GM18507 (cell line): ENCODE data around the gene LRPPRC.

Source experiments
- DNase-seq: peaks from one replicate; pipeline ENCODE4 v3.0.0; 2011; ENCODE audit warnings: low read depth; ENCODE audit not compliant: insufficient read length; ENCODE audit errors: extremely low spot score
- FAIRE-seq: peaks from 2 replicates; lab custom pipeline; 2011; peaks lifted over from hg19 to GRCh38; lab: Jason Lieb, UNC

Gene LRPPRC

DNA sequence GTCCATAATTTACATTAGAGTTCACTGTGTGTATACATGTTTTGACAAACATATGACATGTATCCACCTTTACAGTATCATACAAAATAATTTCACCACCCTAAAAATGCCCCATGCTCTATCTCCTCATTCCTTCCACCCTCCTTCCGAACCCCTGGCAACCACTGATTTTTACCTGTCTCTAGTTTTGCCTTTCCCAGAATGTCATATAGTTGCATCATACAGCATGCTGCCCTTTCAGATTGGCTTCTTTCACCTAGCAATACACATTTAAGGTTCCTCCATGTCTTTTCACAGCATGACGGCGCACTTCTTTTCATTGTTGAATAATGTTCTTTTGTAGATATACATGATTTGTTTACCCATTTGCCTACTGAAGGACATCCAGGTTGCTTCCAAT, 10.4 kb downstream of the LRPPRC start:
- DNase-seq: no peak
- no peak for FAIRE-seq

DNA sequence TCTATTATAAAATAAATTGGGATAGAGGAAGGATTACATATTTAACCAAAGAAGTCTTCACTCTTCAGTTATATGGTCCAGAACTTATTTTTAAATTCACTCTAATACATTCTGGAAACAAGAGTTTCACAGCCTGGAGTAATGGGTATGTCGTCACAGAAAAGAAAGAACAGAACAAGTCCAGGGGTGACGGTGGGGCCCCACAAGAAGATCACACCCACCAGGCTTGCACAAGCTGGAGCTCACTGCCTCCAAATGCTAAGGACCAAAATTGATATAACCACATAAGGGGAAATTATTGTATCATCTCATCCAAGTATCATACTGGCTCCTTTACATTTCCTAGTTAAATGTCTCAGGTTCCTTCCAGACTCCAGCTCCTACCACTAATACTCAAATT, 11.3 kb downstream of the LRPPRC start:
- no peak for FAIRE-seq
- no peak for DNase-seq

DNA sequence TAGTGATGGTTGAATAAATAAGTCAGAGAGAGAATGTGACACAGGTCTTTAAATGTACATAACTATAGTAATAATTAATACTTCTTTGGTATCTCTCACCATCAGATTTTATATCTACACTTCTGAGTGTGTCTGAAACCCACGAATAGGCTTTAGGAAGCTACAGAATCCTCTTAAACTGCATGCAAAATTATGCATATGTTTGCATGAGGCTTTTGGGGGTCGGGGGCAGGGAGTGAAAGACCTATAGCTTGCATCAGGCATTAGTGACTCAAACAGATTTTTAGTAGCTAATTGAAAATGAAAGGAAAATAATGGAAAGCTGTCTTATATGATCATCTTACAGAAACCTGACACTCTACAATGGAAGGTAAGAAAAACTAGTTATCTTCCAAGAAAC, 14.9 kb downstream of the LRPPRC start:
- FAIRE-seq (no peak), DNase-seq (no peak)

DNA sequence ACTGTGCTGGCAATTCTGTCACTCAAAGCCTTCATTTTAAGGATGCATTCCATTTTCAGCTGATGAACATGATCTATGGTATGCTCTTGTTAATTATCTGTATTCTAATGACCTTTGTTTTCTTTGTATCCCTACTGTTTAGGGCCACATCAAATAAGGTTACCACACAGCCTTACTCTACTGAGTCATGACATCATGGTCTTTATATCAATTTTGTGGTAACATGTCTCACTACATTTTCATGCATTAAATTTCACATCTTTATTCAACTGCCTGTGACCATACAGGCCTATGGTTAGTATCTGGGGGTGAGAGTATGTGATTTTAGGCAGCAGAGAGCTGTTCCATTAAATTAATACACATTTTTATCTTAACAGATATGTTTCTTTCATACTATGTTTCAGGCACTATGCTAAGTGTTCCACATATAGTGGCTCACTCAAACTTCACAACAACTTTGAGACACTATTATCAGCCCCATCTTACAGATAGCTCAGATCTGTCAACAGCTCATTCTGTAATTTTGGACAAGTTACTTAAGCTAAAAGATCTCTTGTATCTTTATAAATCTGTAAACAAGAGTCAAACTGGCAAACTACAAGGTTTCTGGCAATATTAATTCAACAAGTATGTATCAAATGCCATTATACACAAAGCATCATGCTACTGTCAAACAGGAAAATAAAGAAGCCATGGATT, 18.0 kb downstream of the LRPPRC start:
- no peak for FAIRE-seq
- no peak for DNase-seq

DNA sequence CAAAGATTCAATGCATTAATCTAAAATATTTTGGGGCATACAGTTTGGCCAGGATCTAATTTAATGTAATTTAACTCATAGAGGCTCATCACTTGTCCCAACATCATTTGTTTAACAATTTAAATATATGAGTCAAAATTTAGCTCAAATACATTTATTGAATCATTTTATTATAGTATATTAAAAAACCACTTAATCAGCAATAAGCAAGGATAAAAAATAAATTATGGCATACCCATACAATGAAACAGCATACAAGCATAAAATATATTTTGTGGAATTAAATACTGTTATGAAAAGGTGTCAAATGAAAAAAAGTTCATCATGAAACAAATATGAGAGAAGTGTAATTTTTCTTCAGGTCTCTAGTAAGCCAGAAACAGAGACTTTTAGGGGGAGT, 34.9 kb downstream of the LRPPRC start:
- no peak for FAIRE-seq
- no peak for DNase-seq

DNA sequence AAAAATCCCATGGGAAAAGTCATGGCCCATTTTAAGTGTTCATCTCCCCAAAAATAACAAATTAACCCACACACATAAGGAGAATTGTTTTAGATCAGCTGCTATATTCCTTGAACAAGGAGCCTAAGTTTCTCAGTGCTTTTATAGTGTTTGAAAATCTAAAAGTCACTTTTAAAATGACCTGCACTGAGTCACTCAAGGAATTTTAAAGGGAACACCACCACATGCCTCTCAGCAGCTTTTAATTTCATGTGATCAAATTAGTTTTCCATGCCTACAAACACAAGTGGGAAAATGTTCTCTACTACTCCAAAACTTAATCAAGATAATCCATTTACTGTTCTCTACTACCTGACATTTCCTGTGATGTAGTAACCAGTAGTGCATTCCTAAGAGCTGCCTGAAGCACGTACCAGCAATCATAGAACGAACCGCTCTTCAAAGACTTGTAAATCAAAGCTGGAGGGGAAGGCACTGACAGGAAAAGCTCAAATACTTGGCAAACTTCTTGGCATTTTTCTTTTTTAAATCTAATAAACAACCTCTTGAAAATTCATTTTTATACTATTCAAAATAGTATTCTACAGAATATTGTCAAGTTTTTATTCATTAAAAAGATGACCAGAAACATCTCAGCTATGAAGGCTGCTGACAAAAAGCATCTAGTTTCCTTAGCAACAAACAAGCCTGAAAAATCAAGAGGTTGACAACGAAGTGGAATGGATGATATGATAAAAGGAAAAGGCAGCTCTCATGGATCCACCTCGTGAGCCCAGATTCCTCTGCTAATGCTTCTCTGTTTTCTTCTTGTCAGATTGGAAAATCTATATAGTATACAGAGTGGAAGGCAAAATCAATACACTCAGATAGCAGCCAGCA, 37.2 kb downstream of the LRPPRC start:
- no peak for FAIRE-seq

DNA sequence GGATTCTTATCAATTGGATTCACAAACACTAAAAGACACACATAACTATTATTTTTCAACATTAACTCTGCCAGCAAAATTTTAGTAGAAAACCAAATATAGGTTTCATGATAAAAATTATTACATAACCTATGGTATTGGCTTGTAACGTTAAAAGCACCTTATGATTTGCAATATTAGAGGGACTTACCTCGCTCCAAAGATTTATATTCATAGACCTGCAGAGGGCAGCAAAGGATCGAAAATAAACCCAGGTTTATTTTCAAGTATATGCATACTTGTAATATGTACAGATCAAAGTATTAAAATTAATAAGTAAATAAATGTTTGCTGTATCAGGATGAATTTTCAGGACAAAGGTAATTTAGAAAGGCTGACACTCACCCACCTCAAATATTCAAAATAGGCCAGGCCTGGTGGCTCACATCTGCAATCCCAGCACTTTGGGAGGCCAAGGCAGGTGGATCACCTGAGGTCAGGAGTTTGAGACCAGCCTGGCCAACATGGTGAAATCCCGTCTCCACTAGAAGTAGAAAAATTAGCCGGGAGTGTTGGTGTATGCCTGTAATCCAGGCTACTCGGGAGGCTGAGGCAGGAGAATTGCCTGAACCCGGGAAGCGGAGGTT, 45.3 kb downstream of the LRPPRC start:
- DNase-seq: no peak
- FAIRE-seq: no peak

More for the DNA sequence above, 37.2 kb downstream of the LRPPRC start:
- no peak for DNase-seq

DNA sequence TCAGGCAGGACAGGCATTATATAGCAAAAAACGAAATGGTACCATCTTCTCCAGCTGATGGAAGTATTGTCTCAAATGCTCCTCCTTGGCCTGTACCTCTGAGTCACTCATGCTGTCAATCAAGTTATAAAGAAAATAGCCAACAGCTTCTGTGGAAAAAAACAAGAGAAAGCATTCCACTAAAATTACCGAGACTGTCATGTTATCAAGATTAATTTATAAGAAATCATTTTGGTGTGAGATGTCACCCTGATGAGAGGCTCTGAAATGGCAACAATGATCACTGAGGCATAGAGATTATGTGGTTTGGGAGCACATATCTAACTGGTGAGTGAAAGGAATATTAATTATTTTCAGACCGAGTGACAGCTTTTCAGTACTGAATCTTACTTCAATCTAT, 47.4 kb downstream of the LRPPRC start:
- FAIRE-seq: no peak
- DNase-seq: no peak

DNA sequence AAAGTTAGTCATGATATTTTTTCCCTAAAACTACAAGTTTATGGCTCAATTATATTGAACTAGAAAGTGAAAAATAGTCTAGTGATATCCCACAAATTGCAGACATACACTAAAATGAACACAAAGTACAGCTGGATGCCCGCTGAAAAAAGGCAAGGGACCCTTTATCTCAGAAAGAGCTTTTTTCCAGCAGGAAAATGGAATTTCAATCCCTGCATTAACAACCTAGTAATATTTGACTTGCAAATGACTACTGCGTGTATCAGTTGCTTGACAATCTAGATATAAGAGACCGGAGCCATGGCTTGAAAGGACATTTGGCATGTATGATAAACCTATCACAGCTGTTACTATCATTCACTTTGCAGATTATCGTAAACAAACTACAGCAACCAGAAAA, 49.1 kb downstream of the LRPPRC start:
- DNase-seq (no peak), FAIRE-seq (no peak)

DNA sequence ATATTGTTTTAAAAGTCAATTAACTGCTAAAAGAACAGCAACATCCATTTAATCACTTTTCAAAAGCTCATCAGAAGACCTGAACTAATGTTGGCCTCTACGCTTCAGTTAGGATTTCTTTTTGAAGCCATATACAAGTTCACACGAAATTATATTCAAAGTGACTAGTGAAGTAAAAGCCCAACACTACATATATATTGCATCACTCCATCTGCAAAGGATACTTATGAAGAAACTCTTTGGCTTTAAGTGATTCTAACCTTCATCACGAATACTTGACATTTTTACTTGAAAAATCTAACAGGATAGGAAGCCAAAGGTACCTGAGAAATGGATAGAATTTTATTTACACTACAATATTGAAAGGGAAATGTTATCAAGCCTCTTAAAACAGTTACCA, 50.4 kb downstream of the LRPPRC start:
- FAIRE-seq (no peak), DNase-seq (no peak)

DNA sequence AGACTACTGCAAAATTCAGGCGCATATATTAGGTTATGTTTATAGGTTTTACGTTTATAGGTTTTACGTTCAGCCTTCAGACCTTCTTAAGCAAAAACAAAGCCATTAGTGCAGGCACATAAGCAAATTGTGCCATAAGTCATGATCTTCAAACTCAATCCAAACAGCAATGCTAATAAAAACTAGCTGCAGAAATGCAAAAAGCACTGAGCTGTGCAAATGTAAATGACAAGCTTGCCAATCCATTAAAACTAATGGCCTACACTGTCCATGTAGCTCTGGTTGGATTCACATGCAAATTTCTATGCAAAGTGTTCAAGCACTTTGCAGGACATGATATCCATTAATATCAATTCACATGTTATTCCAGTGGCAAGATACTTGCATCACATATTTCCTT, 50.9 kb downstream of the LRPPRC start:
- FAIRE-seq: no peak
- DNase-seq: no peak

DNA sequence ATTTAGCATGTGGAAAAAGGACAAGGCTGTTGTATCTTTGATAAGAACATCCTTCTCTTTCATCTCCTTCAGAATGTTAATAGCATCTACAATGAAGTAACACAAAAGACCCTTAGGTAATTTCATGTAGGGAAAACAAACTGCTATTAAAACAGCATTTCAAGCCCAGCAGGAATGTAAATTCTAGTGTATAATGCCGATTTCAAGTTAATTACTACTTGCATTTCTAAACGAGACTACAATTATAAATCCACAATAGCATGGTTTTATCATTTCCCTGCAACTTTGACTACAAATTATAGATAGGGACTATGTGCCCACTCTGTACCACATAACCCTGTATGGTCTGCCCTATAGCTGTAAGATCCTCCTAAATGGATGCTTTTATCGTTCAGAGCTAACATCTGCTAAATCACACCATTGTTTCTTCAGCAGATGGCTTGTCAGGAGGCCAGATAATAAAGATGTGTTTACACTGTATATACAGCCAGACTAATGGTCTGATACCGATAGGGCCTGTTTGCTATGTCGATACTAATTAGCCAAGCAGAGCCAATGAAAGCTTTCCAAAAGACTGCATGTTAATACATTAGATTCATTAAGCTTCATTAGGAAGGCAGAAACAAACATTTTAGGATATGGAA, 51.9 kb downstream of the LRPPRC start:
- no peak for FAIRE-seq
- DNase-seq: no peak

DNA sequence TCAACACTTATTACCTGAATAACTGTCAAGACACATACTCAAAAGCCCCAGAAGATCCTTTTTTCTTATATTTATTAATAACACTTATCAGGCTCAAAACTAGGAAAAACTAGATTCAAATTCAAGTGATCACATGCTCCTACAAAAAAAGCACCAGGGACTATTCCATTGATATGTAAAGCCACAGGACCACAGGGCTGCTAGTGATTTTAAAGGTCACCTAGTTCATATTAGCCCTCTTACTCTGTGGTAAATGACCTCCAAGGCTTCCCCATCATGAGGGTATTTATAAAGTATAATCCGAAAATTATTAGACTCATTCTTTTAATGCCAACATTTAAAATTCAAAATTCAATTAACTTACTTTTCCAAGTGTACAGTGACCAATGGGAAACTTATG, 52.5 kb downstream of the LRPPRC start:
- no peak for FAIRE-seq
- no peak for DNase-seq

DNA sequence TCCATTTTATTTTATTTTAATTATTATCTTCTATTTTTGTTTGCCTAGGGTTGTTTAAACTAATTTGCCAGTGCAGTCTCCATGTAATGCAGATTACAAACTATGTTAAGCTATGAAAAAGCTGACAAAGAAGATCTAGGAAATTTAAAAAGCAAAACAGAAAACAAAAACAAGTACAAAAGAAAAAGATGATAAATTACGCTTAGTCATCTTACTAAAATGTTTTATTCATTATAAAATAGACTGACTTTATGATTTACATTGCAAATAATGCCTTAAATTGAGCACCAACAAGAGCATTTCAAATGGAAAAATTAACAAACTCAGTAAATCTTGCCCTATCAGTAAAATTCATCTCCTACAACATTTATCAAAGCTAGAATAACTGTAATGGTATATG, 52.9 kb downstream of the LRPPRC start:
- no peak for FAIRE-seq
- DNase-seq: no peak

DNA sequence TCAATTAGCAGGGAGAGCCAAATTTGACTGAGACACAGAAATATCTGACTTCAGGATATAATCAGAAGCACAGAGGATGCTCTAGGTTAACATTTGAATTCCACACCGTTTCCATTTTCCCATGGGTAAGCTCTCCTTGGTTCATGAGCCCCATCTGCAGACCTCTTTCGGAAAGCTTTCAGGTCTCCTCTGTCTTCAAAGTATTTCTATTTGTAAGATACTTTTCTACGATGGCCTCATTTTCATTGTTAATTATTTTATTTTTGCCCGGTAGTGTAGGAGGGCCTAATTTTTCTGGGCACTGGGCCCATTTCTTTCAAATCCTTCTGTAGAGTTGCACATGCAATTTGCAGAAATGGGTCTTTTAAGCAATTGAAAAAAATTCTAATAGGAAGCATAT, 53.8 kb downstream of the LRPPRC start:
- DNase-seq (no peak), FAIRE-seq (no peak)

DNA sequence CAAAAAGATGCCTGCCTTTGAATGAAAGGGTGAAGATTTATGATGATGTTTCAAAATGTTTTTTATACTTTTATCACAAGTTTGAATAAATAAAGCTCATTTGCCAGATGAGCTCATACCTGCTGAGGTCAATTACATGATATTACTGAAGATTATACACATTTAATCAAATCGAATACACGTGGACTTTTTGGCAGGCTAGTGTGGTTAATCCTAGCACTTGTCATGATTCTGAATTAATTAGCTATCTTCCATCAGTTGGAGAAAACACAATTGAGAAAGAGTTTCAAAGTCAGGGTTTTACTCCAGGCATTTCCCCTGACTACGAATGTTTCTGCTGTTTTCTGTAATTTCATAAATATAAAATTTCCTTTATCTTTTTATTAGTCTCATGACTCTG, 54.4 kb downstream of the LRPPRC start:
- no peak for DNase-seq
- no peak for FAIRE-seq

DNA sequence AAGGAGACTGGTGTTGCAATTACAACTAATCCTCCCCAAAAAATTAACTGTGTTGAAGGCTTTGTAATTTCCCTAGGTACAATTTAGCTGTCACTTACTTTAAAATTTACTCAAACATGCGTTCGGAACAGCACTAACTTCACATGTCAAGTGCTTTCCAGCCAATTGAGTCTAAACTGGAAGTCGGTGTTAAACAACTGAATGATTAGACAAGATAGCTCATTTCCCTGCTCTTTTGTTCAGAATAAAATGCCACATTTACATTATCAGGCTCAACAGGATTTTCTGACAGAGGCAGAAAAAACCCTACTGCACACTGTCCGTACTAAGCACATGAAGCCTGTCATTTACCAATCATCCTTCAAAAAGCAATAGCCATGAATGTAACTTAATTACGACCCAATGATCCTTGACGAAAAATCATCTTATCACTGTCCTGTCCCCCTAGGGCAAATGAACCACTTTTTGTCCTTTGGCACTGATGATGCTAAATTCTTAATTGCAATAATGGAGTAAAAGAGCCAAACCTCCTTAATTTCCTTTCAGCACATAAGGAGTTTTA, 56.0 kb downstream of the LRPPRC start:
- no peak for DNase-seq
- no peak for FAIRE-seq

DNA sequence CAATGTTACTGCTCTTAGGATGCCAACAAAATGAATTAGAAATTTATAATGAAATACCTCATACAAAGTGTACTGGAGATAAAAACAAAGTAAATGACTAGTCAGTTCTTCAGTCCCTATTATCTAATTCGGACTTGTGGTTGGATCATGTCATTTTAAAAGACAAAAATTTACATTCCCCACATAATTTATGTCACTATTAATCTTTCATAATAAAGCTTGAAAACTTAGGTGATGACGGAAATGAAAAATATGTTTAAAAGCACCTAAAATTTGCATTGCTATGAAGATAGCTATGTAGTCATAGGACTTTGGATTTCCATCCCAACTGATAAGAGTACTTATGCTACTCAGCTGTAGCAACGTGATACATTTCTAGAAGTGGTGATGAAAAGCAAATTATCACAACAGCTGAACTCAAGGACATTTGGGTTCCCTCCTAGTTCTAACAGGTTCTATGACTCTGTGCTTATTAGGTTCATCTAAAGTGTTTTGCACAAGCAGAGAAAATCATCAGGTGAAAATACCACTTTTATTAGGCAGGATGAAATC, 58.4 kb downstream of the LRPPRC start:
- FAIRE-seq (no peak), DNase-seq (no peak)

DNA sequence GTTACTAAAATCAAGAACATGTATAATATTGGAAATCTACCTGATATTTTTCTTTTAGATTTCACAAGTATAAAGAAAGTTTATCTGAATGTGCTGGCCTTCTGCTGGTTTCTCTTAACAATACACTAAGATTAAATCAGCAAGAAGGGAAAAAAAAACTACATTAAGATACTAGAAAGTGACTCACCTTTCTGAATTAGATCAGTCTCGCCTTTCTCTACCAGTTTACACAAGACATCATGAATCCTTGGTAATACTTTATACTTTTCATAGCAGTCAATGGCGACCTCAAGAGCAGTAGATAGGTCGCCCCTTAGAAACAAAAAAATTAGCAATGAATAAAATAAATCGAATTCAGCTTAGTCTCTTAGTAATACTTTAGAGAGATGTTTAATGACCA, 61.2 kb downstream of the LRPPRC start:
- no peak for DNase-seq
- no peak for FAIRE-seq

DNA sequence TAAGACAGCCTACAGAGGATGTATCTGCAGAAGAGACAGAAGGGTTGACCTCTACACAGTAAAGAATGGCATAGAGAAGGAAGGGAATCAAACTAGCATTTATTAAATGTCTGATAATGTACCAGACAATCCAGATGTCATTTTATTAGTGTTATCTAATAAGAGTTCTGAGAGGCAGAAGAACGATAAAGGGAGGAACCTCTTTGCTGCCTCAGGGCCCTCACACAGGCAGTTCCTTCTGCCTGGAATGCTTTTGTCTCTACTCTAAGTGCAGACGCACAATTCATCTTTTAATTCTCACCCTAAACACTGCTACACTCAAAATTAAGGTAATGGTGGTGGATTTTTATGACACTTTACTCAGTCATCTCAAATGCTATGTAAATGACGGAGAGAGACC, 64.5 kb downstream of the LRPPRC start:
- FAIRE-seq (no peak), DNase-seq (no peak)
